Dermis microvascular lymphatic vessel endothelial cell (primary cell): Measurements from ENCODE around the gene HMOX2. TPM values are rescaled to one million over a fixed set of nuclear protein-coding genes. Genes with fewer than 3 reads are reported as not detected.
A peak's percentile ranks its signal among the peaks of the same experiment; 100 is the strongest.

ENCODE experiments used
- DNase-seq, 2 donors: peaks; one replicate each; pipeline versions ENCODE4 v3.0.0 to v3.0.0-alpha.2; 2010; ENCODE audit warnings: low read depth in 2 of 2
- total RNA-seq: library from RNA; depleted of rRNA; stranded (reverse); fragments of >200 nt; gene quantifications from 2 replicates; pipeline ENCODE4 v1.2.1, GENCODE V29; 2014

The HMOX2 gene
- total RNA-seq, 1 donor from 2014 or later, result 109 TPM

DNA sequence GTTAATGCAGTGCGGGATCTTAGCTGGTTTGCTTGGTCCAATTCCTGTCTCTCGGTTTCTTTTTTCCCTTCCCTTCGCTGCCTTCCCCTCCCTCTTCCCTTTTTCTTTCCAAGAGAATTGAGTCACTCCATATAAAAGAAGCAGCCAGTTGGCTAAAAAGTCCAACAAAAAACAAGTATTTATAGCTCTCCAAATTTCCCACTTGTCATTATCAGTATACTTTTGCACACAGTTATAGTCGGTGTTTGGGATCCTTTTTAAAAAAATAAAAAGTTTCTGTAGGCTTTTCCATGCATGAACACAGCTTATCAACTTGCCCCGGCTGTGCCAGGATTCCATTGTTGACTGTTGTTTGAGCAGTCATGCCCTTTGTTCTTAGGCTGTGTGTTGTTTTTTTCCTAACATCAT, 24.9 kb downstream of the HMOX2 start:
- peak; percentile 80 to 87 for DNase-seq

GRCh38 chr16:4505356-4506147, 29.4 kb downstream of the HMOX2 start:
- no peak for DNase-seq

DNA sequence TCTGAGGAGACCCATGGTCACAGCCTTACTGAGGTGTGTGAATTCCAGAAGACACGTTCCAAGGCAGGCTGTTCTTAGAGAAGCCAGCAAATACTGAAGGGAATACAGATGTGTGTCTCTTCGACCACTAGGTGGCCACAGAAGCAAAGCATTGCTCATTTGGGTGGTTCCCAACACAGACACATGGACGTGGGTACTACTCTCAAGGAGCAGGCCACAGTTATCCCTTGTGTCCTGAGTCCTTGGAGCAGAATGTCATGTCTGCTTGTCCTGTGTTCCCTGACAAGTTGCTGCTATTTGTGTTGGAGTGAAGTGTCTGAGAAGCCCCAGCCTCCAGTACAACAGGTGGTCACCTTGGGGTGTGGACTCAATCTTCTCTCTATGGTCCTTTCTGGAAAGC, 30.3 kb downstream of the HMOX2 start:
- peak; percentile 55 to 80 for DNase-seq

- DNase-seq, result no peak
Measured at GRCh38 chr16:4507588-4508345, 31.6 kb downstream of the HMOX2 start.

- no peak for DNase-seq
Measured at GRCh38 chr16:4508806-4509205, 32.6 kb downstream of the HMOX2 start.

DNA sequence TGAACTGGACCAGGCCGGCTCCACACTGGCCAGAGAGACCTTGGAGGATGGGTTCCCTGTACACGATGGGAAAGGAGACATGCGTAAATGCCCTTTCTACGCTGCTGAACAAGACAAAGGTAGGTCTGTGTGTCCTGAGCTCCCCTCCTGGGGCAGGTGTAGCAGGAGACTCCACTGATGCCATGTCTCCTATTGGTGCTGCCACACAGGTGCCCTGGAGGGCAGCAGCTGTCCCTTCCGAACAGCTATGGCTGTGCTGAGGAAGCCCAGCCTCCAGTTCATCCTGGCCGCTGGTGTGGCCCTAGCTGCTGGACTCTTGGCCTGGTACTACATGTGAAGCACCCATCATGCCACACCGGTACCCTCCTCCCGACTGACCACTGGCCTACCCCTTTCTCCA, 33.2 kb downstream of the HMOX2 start:
- no peak for DNase-seq

DNA sequence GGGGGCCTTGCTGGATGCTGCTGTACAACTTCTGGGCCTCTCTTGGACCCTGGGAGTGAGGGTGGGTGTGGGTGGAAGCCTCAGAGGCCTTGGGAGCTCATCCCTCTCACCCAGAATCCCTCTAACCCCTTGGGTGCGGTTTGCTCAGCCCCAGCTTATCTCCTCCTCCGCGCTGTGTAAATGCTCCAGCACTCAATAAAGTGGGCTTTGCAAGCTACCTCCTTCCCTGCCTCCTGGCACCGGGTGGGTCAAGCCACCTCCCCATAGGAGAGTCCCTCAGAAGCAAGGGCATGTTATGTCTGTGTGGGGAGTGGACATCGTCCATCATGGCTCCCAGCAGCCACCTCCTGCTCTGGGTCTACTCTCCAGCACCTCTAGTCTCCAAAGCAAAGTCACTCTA, 33.9 kb downstream of the HMOX2 start:
- no peak for DNase-seq

GRCh38 chr16:4510747-4511426, 34.7 kb downstream of the HMOX2 start:
- no peak for DNase-seq

GRCh38 chr16:4511441-4512082, 35.4 kb downstream of the HMOX2 start:
- peak in 1 of 2 donors; percentile 69 for DNase-seq

DNA sequence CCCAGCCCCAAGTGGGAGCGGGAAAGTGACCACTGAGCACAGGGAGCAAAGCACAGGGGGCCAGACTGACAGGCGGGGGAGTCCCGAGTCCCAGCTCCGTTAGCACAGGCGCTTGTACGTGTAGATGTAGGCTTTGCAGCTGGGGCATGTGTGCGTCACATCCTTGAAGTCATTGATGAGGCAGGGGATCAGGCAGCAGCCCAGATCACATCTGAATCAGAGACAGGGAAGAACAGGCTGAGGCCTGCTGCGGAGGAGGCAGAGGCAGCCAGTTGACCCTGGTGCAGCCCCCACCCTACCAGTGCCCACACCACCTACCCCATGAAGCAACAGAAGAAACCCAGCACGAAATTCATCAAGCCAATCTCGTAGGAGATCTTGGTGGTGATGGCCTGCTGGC, 36.3 kb downstream of the HMOX2 start:
- no peak for DNase-seq

GRCh38 chr16:4513086-4513860, 37.1 kb downstream of the HMOX2 start:
- no peak for DNase-seq

DNA sequence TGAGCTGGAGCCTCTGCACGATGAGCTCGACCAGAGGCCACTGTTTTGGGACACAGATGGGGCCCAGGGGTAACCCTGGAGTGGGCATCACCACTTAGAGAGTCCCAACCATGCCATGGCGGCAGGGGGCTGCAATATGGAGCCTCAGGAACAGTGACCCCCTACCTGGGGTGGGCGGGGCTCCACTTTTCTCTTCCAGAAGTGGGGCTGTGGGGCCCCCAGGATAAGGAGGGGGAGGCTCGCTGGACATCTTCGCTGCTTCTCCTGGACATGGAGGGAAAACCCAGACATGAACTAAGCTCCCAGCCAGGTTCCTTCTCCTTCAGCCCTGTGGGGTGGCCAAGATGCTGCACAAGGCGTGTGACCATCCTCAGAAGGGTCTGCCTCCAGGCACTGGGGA, 37.7 kb downstream of the HMOX2 start:
- DNase-seq, result no peak

DNA sequence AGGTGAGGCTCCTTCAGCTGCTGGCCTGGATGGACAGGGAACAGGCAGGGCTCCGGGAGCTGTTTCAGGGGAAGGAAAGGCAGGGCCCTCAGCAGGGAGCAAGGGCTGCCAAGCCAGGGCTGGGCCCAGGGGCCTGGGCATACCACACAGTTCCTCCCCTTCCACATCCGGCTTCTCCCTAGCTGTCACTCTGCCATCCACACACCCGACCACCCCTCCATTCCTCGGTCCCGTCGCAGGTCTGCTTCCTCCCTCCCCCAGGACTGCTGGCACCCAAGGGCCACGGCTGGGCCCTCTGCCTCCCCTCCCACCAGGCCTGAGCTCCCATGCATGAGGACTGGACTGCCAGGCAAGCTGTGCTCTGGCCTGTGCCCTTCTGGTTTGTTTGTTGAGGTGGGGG, 38.4 kb downstream of the HMOX2 start:
- no peak for DNase-seq

DNA sequence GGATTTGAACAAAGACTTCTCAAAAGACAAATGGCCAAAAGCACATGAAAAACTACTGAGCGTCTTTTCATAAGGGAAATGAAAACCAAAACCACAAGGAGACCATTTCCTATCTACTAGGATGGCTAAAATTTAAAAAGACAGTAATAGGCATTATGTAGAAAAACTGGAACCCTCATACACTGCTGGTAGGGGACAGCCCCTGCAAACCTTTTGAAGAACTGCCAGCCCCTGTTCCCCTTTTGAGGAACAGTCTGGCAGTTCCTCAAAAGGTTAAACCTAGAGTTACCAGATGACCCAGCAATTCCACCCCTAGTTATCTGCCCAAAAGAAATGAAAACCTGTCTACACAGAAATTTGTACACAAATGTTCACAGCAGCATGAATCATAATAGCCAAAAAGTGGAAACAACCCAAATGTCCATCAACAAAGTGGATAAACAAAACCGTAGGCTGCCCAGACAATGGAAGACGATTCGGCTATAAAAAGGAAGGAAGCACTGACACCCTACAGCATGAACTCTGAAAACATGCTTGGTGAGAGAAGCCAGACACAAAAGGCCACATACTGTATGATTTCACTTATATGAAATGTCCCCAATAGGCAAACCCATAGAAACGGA, 39.5 kb downstream of the HMOX2 start:
- DNase-seq, result peak; percentile 77 to 94

DNA sequence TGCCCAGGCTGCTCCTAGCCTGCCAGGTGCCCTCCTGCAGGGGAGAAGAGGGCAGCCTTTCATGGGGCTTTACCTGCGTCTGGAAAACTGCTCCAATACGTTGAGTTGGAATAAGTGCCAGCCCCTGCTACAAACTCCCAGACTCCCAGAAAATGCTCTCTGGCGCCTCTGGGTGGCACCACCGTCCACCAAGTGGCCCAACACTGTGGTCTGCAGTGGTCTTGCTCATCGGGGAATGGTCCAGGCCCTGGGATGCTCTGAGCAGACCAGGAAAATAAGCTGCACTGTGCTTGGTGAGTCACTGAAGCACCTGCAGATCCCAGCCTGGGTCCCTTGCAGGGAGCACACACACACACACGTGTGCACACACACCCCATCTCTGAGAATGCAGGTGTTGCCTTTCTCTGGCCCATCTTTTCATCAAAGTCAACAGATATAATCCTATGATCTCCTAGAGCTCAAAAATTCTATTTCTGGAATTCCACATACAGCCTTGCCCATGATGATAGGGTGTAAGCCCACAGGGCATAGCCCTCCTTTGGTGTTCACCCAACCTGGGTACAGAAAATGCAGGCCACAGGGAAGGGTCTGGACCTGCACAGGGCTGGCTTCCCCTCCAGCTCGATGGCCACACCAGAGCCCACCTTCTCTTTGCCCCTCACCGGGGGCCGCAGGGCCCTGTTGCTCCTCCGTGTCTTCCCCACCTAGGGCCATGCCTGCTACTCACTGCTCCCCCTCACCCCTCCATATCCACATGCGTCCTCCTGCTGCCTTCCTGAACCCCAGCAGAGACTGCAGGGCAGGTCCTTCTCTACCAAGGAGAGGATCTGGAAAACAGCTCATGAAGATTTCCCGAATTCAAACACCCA, 41.8 kb downstream of the HMOX2 start:
- peak in 1 of 2 donors; percentile 70 for DNase-seq

DNA sequence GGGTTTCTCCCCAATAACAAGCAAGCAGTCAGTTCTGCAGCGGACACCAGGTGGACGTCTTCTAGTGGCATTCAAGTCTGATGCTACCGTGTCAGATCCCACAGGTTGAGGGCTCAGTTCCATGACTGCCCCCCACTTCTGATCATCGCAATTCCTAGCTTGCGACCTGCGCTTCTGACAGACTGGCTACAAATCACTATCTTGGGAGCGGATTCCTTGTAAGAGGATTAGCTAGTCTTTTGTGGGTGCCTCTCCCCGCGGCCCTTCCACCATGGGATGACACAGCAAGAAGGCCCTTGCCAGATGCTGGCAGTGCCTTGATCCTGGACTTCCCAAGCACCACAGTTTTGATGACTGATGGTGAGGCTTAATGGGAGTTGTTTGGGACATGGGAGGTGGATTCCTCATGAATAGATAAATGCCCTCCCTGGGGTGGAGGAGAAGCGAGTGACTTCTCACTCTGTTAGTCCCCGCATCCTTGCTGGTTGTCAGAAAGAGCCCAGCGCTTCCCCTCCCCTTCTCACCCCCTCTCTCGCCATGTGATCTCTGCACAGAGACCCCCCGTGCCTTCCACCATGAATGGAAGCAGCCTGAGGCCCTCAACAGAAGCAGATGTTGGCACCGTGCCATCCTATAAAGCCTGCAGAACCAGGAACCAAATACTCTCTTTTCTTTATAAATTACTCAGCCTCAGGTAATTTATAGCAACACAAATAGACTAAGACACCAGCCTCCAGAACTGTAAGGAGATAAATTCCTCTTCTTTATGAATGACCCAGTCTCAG, 43.3 kb downstream of the HMOX2 start:
- DNase-seq, result no peak

GRCh38 chr16:4520913-4521312, 44.7 kb downstream of the HMOX2 start:
- DNase-seq, result no peak

- no peak for DNase-seq
Measured at GRCh38 chr16:4522051-4522581, 45.9 kb downstream of the HMOX2 start.

DNA sequence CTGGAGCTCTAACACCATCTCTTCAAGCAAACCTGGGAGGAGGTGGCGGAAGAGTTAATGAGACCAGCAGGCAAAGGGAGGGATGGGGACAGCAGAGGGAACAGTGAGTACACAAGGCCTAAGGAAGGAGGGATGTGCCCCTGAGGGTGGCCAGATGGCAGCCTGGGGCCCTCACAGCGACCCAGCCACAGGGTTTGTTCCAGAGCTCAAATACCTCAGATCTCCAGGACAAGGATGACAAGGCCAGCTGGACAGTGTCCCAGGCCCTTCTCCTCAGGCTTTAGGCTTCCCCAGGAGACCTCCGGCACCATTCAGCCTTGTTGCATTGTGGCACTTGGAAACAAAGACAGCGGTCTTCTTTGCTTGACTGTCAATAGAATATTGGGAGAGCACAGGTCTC, 47.5 kb downstream of the HMOX2 start:
- no peak for DNase-seq
